ENCODE data around the gene RAB44.
"Not testable (repeated sequence)": the region's sequence is repeated elsewhere in the genome, so short reads cannot be mapped to it uniquely, and the experiment has no call there.

Gene RAB44

GRCh38 chr6:36688063-36688738 lies 9.4 kb upstream of the RAB44 start:
- no peak for DNase-seq

GRCh38 chr6:36688739-36689075 lies 8.9 kb upstream of the RAB44 start:
- no peak for DNase-seq

GRCh38 chr6:36691011-36691410 lies 6.6 kb upstream of the RAB44 start:
- no peak for DNase-seq

- DNase-seq: no peak
These were observed 6.0 kb upstream of the RAB44 start for GRCh38 chr6:36691612-36692011.

GRCh38 chr6:36692220-36692619 lies 5.4 kb upstream of the RAB44 start:
- no peak for DNase-seq

GRCh38 chr6:36692861-36693702 lies 4.5 kb upstream of the RAB44 start:
- no peak for DNase-seq

GRCh38 chr6:36694616-36695015 lies 3.0 kb upstream of the RAB44 start:
- DNase-seq: no peak

GRCh38 chr6:36695414-36695813 lies 2.2 kb upstream of the RAB44 start:
- DNase-seq: no peak

GRCh38 chr6:36698196-36698595 lies 570 bp downstream of the RAB44 start:
- no peak for DNase-seq

GRCh38 chr6:36698871-36699271 lies 1.2 kb downstream of the RAB44 start:
- DNase-seq: no peak

- no peak for DNase-seq
These were observed 1.7 kb downstream of the RAB44 start for GRCh38 chr6:36699348-36699747.

- no peak for DNase-seq
These were observed 2.6 kb downstream of the RAB44 start for GRCh38 chr6:36700071-36700812.

GRCh38 chr6:36700831-36701230 lies 3.2 kb downstream of the RAB44 start:
- DNase-seq: no peak

GRCh38 chr6:36701401-36701991 lies 3.9 kb downstream of the RAB44 start:
- peak; percentile 41 for DNase-seq

GRCh38 chr6:36702656-36703055 lies 5.0 kb downstream of the RAB44 start:
- no peak for DNase-seq

GRCh38 chr6:36703081-36703606 lies 5.5 kb downstream of the RAB44 start:
- DNase-seq: no peak

- DNase-seq: no peak
These were observed 6.4 kb downstream of the RAB44 start for GRCh38 chr6:36703982-36704381.

GRCh38 chr6:36704961-36705577 lies 7.4 kb downstream of the RAB44 start:
- not testable (repeated sequence) for DNase-seq

- DNase-seq: no peak
These were observed 8.7 kb downstream of the RAB44 start for GRCh38 chr6:36706339-36706738.

- no peak for DNase-seq
These were observed 15.2 kb downstream of the RAB44 start for GRCh38 chr6:36712816-36713215.

GRCh38 chr6:36713846-36714245 lies 16.2 kb downstream of the RAB44 start:
- DNase-seq: no peak

GRCh38 chr6:36714511-36714910 lies 16.9 kb downstream of the RAB44 start:
- no peak for DNase-seq
